HG03520 (cell line): Measurements from ENCODE around the gene STAP2.
A peak's percentile ranks its signal among the peaks of the same experiment; 100 is the strongest.

Source experiments
- ATAC-seq: cut with Tn5 transposase; IDR thresholded peaks from one replicate; pipeline ENCODE4 v1.9.1; 2021; ENCODE audit warnings: mild to moderate bottlenecking, moderate library complexity; ENCODE audit not compliant: unreplicated experiment

STAP2 gene

DNA sequence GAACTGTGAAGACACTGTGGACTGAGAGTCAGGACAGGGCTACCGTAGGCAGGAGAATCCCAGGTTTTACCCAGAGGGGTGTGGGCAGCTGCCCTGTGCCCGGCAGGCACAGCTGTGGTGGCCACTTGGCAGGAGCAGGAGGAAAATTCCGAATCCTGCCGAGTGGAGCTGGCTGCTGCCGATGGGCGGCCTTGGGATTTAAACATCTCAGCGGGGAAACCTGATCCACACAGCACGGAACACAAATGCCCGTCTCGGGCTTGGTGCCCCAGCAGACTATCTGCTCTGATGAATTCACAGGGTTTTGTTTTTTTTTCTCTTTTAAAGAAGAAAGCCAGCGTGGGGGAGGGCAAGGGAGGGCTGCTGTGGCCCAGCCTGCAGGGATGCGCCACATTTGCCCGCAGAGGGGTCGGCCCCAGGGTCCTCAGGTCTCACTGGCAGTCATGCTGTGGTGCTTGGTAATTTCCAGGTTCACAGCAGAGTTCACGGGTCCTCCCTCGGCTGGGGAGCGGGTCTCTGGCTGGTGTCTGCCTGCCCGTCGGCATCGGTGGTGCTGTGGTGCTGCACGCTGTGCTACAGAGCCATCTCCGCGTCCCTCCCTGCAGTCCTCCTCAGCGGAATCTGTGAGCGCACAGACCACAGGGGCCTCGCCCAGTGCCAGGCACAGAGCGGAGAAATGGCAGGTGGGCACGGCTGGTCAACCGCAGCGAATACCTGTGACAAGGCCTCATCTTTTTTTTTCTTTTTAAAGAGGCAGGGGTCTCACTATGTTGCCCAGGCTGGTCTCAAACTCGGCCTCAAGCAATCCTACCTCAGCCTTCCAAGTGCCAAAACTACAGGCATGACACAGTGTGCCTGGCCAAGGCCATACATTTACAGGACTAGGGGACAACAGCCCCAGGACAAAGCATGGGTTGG, 32.9 kb upstream of the STAP2 start:
- ATAC-seq = no peak

- no peak for ATAC-seq
Observed at GRCh38 chr19:4370418-4371041, 31.9 kb upstream of the STAP2 start.

GRCh38 chr19:4369888-4370260, 31.2 kb upstream of the STAP2 start:
- ATAC-seq = peak; percentile 36

- peak; percentile 49 for ATAC-seq
Observed at GRCh38 chr19:4369109-4369887, 30.7 kb upstream of the STAP2 start.

DNA sequence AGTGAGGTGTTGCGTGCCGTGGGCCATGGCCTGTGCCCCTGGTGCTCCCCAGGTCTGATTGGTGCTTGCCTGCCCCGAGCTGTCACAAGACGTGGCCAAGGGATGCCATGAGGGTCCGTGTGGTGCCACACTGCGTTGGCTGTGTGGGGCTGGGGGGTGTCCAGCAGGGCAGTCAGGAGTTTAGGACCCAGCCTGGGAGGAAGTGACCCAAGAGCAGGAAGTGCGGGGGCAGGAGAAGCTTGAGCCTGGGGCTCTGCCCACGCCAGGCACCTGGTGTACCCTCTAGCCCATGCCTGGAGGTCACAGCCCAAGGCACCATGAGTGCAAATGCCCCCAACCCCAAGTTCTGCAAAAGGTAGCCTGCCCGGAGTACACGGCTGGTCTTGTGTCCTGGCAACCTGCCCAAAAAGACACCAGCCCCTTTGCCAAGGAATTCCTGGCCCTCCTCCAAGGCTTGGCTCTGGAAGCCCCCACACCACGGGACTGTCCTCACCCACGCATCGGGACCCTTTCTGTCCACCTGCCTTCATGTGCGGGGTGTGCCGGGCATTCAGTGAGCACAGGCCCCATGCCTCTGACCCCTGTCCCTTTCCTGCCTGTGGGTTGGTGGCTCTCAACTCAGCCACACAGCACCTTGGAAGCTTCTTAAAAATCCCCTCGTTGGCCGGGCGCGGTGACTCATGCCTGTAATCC, 29.6 kb upstream of the STAP2 start:
- no peak for ATAC-seq

- ATAC-seq = no peak
Observed at GRCh38 chr19:4367781-4368127, 29.1 kb upstream of the STAP2 start.

DNA sequence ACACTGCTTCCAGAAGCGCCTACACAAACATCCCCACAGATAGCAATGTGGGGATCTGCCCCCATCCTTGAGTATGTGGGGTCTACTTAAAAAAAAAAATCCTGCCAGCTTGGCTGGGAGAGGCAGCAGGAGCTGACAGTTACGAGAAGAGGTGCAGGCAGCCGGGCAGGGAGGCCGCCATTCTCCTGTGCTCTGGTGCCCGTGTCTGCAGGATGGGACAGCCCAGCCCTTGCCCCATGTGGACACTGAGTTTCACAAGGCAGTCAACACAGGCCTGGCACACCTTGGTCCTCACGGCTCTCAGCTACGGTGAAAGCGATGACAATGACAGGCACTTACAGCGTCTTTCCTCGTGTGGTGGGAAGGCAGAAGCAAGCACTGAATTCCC, 28.7 kb upstream of the STAP2 start:
- ATAC-seq = no peak

GRCh38 chr19:4366666-4367335, 28.2 kb upstream of the STAP2 start:
- no peak for ATAC-seq

DNA sequence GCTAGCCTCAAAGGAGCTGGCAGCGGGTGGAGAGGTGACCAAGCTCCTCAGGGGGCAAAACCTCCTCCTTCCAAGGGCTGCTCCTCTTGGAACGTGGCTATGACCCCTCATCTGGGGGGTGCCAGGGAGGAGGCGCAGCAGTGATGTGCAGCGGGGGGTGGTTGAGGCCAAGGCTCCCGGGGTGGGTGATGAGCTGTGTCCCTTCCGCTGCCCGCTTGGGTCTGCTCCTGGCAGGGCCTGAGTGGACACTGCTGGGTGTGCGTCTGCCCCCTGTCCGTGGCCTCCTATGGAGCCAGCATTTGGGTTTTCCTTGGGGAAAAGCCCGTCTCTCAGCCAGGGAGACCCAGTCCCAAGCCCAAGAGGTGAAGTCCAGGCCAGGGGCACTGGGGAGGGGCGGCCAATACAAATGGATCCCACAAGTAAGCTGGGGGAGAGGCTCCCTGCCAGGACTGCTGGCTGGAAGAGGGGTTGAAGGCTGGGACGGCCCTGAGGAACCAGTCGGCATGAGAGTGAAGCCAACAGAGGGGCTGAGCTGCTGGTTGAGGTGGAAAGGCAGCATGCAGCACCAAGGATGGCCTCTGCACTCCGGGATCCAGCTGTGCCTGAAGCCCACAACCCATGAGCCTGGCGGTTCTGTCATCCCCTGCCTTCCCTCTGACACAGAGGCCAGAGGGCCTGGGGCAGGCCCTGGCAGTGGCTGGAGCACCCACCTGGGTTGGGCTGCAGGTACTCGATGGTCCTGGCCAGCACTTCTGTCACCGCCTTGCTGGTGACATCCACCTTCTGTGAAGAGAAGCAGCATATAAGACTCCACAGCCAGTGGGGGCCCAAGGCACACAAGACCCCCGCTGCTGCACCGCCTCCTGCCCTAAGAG, 27.4 kb upstream of the STAP2 start:
- ATAC-seq = no peak

DNA sequence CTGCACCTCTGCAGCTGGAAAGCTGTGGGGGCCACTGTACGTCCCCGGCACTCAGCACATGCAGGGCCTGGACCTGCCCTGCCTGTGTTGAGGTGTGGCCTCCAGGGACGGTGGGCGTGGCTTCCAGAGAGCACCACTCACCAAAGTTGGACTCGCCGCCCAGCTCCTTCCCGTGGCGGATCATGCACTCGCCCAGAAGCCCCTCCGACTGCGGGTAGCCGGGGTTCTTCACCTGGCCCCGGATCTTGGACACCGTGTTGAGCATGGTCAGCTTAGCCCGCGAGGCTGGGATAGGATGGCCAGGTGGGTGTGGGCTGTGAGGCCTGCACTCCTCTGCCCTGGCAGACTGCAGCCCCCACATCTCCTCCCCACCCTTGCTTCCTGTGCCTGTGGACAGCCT, 26.7 kb upstream of the STAP2 start:
- no peak for ATAC-seq

DNA sequence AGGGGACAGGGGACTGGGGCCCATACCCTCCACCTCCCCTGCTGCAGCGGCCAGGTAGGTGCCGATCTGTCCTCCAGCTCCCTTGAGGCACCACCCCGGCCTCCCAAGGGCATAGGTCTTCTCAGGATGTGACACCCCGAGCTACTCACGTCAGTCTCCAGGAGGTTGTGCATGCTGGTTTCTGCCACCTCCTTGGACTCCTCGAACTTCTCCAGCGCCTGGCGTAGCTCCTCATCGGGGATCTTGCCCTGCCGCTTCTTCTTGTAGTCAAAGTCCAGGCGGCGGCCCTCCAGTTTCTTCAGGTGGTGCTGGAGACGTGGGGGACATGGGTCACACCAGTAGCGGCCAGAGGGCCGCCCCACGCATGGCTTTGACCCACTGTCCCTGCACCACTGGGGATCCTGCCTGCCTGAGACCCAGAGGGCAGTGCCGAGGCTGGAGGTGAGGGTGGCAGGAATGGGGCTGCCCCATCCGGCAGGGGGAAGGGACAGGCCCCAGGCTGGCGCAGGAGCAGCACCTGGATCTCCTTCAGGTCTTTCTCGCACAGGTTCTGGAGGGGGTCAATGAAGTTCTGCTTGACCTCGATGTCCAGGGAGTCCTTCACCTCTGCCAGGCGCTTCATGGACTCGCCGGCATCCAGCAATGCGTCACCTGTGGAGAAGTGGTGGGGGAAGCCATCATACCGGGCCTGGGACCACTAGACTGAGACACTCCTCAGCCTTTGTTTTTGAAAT, 25.1 kb upstream of the STAP2 start:
- no peak for ATAC-seq

- no peak for ATAC-seq
Observed at GRCh38 chr19:4362831-4363545, 24.4 kb upstream of the STAP2 start.

- no peak for ATAC-seq
Observed at GRCh38 chr19:4362101-4362828, 23.6 kb upstream of the STAP2 start.

DNA sequence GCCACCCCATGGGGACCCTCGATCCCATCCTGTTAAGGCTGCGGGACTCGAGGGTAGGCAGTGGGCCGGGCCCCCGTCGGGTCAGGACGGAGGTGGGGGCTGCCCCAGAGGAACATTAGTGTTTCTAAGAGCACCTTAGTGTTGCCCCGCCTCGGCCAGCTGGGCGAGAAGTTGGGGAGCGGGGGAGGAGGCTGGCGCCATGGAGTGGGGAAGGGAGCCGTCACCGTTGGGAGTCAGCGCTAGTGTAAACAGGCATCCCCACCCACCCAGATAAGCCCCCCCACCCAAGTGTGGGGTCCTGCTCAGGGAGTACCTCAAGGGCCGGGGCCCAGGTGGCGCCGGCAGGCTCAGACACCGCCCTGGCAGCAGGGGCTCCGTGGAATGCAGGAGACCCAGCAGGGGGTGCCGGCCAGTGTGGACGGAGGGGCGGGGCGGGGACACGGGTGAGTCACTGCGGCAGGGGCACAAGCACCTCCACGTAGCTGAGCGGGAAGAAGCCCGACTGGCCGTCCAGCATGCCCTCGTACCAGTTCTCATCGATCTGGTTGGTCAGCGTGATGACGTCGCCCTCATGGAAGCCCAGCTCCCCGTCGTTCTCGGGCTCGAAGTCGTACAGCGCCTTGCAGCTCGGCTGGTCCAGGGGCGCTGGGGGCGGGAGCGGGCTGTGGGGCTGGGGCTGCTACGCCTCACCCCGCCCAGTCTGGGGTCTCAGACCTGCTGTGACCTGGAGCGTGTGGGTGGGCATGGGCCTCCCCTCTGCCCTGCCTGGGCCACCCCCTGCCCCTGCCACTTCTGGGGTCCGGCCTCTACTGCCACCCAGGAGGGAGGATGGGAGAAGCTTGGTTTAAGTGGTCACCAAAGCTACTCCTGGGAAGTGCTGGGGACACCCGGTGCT, 22.8 kb upstream of the STAP2 start:
- ATAC-seq = no peak

GRCh38 chr19:4360641-4361151, 22.1 kb upstream of the STAP2 start:
- ATAC-seq = no peak

GRCh38 chr19:4360081-4360569, 21.5 kb upstream of the STAP2 start:
- no peak for ATAC-seq
